DOHH2 (cell line): ENCODE data around the gene TTN.

Experiments used
- H3F3A ChIP-seq: fragments of 200-600 bp; sonication (generic), shearing (Covaris generic); 2 replicates; pipeline ENCODE4 v1.6.0; 2016; ENCODE audit warnings: antibody characterized with exemption, mild to moderate bottlenecking; ENCODE audit not compliant: control insufficient read depth, insufficient read depth
- H3K27ac ChIP-seq: fragments of 200-600 bp; sonication (generic); 2 replicates; pipeline ENCODE4 v1.5.1; 2014; ENCODE audit warnings: low read depth, mild to moderate bottlenecking, low read length, moderate library complexity
- H3K27me3 ChIP-seq: fragments of 200-600 bp; sonication (generic); 2 replicates; pipeline ENCODE4 v1.6.1; 2014; ENCODE audit warnings: mild to moderate bottlenecking, low read length, mixed read lengths; ENCODE audit not compliant: control insufficient read depth
- H3K36me3 ChIP-seq: fragments of 200-600 bp; sonication (generic); 2 replicates; pipeline ENCODE4 v1.6.1; 2014; ENCODE audit warnings: mild to moderate bottlenecking, low read length, moderate library complexity, mixed read lengths; ENCODE audit not compliant: control insufficient read depth
- H3K4me1 ChIP-seq: fragments of 200-600 bp; sonication (generic); 2 replicates; pipeline ENCODE4 v1.6.1; 2014; ENCODE audit warnings: mild to moderate bottlenecking, low read length, mixed read lengths; ENCODE audit not compliant: control insufficient read depth
- H3K4me2 ChIP-seq: fragments of 200-600 bp; sonication (generic); 2 replicates; pipeline ENCODE4 v1.6.0; 2014; ENCODE audit warnings: mild to moderate bottlenecking, low read length, moderate library complexity
- H3K4me3 ChIP-seq: fragments of 200-600 bp; sonication (generic); 2 replicates; pipeline ENCODE4 v1.5.1; 2014; ENCODE audit warnings: mild to moderate bottlenecking, low read length, mixed read lengths
- H3K79me2 ChIP-seq: fragments of 200-600 bp; sonication (generic); 2 replicates; pipeline ENCODE4 v1.6.1; 2014; ENCODE audit warnings: mild to moderate bottlenecking, low read length, mixed read lengths; ENCODE audit not compliant: control insufficient read depth
- H3K9me2 ChIP-seq: fragments of 200-600 bp; sonication (generic); replicated peaks from 2 replicates; pipeline ENCODE4 v1.6.1; 2014; ENCODE audit warnings: mild to moderate bottlenecking, low read length, mixed read lengths; ENCODE audit not compliant: control insufficient read depth
- H3K9me3 ChIP-seq: fragments of 200-600 bp; sonication (generic); 2 replicates; pipeline ENCODE4 v1.6.1; 2014; ENCODE audit warnings: antibody characterized with exemption, low read length, mixed read lengths; ENCODE audit not compliant: control insufficient read depth, insufficient read depth
- H4K20me1 ChIP-seq: fragments of 200-600 bp; sonication (generic); 2 replicates; pipeline ENCODE4 v1.6.0; 2014; ENCODE audit warnings: low read depth, mild to moderate bottlenecking, antibody characterized with exemption, low read length, moderate library complexity; ENCODE audit not compliant: control insufficient read depth, insufficient read depth
- EZH2phosphoT487 ChIP-seq: fragments of 200-600 bp; sonication (generic); IDR thresholded peaks from 2 replicates; pipeline ENCODE4 v1.6.1; 2017; ENCODE audit warnings: borderline replicate concordance, mild to moderate bottlenecking, antibody characterized with exemption, low read length, moderate library complexity, mixed read lengths
- TF ChIP-seq, protein P1 (sequence below): fragments of 200-600 bp; sonication (generic); IDR thresholded peaks from one replicate; pipeline ENCODE4 v1.5.1; 2014; ENCODE audit warnings: antibody characterized with exemption, mild to moderate bottlenecking, low read depth, low read length; ENCODE audit not compliant: poor library complexity, severe bottlenecking

Gene TTN

DNA sequence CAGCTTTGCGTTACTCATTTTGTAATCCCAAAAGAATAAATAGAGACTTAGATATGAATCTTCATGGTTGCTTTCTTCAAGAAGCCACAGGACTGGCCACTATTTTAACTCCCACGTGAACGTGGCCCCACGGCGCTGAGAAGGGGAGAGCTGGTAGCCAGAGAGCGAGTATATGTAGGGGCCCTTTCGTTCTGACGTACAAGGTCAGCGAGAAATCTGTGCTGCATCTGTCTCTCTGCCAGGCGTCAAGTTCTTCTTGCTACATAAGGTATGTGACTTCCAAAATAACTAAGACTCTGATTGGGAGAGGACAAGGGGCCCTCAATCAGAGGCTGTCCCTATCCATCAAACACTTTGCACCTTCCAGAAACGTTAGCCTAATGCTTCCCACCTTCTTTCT lies 177.8 kb downstream of the TTN start:
- Histone ChIP-seq H3K4me1 (no peaks in the 10 kb centered on the region), H3K4me2 (no peak overlapping the region), H3K36me3 (no peaks in the 10 kb centered on the region), H3F3A (no peaks in the 10 kb centered on the region), H3K4me3 (no peak overlapping the region), H3K9me2 (no peaks in the 10 kb centered on the region), H3K9me3 (no peaks in the 10 kb centered on the region), H3K79me2 (no peaks in the 10 kb centered on the region), H4K20me1 (no peaks in the 10 kb centered on the region), H3K27ac (no peak overlapping the region), H3K27me3 (no peaks in the 10 kb centered on the region)
- TF ChIP-seq EZH2phosphoT487 = no peak
- TF ChIP-seq, protein P1, sequence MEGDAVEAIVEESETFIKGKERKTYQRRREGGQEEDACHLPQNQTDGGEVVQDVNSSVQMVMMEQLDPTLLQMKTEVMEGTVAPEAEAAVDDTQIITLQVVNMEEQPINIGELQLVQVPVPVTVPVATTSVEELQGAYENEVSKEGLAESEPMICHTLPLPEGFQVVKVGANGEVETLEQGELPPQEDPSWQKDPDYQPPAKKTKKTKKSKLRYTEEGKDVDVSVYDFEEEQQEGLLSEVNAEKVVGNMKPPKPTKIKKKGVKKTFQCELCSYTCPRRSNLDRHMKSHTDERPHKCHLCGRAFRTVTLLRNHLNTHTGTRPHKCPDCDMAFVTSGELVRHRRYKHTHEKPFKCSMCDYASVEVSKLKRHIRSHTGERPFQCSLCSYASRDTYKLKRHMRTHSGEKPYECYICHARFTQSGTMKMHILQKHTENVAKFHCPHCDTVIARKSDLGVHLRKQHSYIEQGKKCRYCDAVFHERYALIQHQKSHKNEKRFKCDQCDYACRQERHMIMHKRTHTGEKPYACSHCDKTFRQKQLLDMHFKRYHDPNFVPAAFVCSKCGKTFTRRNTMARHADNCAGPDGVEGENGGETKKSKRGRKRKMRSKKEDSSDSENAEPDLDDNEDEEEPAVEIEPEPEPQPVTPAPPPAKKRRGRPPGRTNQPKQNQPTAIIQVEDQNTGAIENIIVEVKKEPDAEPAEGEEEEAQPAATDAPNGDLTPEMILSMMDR = no peak

DNA sequence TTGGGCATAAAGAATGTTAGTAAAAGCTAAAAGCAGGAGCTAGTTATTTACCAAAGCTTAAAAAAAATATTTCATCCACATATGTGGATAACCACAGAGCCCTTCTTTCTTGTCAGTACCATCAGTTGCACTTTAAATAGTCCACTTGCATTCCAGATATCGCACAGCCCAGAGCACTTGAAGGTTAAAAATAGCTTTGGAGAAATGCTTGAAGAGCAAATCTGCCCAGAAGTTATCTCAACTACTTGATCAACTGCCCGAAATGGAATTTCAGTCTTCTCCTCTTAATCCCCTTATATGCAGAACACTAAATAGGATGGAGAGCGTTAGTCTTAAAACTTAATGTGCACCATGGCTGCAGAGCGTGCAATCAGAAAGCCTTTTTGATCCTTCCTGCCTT lies 178.6 kb downstream of the TTN start:
- TF ChIP-seq, protein P1 = no peak
- no peak for TF ChIP-seq EZH2phosphoT487
- Histone ChIP-seq H3K36me3 (no peaks in the 10 kb centered on the region), H3K4me3 (no peak overlapping the region), H3K9me2 (no peaks in the 10 kb centered on the region), H3K79me2 (no peaks in the 10 kb centered on the region), H3K27ac (no peak overlapping the region), H3K9me3 (no peaks in the 10 kb centered on the region), H3K27me3 (no peaks in the 10 kb centered on the region), H3K4me2 (no peak overlapping the region), H4K20me1 (no peaks in the 10 kb centered on the region), H3K4me1 (no peaks in the 10 kb centered on the region), H3F3A (no peaks in the 10 kb centered on the region)

DNA sequence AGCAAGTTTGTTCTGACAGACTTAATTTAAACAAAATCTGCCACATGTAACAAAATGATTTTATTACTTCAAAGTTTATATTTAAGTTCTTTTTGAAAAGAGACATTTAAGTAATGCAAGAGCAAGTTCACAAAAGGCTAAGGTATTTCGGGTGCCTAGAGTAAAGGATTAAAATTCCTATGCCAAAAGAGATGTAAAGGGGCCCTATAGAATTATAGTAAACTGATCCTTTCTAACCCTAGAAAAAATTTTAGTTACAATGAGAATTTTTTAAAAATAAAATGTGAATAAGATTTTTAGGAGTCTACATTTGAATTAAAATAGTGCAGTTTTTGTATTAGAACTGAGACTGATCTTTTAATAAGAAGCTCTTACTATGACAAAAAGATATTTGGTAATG lies 179.8 kb downstream of the TTN start:
- Histone ChIP-seq H3K27ac (no peak overlapping the region), H3K36me3 (no peaks in the 10 kb centered on the region), H3K27me3 (no peaks in the 10 kb centered on the region), H3K4me1 (no peaks in the 10 kb centered on the region), H3K9me2 (no peaks in the 10 kb centered on the region), H4K20me1 (no peaks in the 10 kb centered on the region), H3K4me3 (no peak overlapping the region), H3K79me2 (no peaks in the 10 kb centered on the region), H3K4me2 (no peak overlapping the region), H3K9me3 (no peaks in the 10 kb centered on the region), H3F3A (no peaks in the 10 kb centered on the region)
- TF ChIP-seq EZH2phosphoT487 = no peak
- TF ChIP-seq, protein P1 = no peak

DNA sequence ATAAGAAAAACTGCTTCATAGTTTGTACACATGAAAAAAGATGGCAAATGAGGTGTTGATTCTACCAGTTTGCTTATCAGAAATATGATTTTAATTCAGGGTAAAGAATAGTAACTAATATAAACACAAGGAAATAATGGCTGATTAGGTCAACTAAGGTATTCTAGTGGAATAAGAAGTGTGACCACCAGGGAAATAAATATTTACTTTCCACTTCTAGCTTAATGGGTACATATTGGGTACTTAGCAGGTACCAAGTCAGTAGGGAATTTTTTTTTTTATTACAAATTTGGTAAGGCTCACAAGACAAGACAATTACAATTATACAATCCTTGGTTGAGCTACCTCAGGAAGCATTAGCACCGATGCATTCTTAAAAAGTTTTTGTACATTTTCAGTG lies 191.3 kb downstream of the TTN start:
- TF ChIP-seq EZH2phosphoT487 = no peak
- TF ChIP-seq, protein P1 = no peak
- Histone ChIP-seq H3F3A (no peaks in the 10 kb centered on the region), H3K36me3 (no peaks in the 10 kb centered on the region)

More for the DNA sequence above, 191.3 kb downstream of the TTN start:
- H3K27me3 ChIP-seq = no peaks in the 10 kb centered on the region
- no peak overlapping the region for H3K4me3 ChIP-seq
- H3K9me3 ChIP-seq = no peaks in the 10 kb centered on the region
- no peak overlapping the region for H3K27ac ChIP-seq
- no peaks in the 10 kb centered on the region for H4K20me1 ChIP-seq
- H3K79me2 ChIP-seq = no peaks in the 10 kb centered on the region
- H3K4me1 ChIP-seq = no peaks in the 10 kb centered on the region
- H3K4me2 ChIP-seq = no peak overlapping the region
- no peaks in the 10 kb centered on the region for H3K9me2 ChIP-seq
